ENCODE measurements around the gene ETFB.

Gene ETFB

GRCh38 chr19:51333836-51334460 is 32.2 kb downstream of the ETFB start:
- no peak overlapping the region for H3K27ac ChIP-seq (ENCODE audit: low read length)
- H3K4me1 ChIP-seq (ENCODE audit: control insufficient read depth in 1 of 2, insufficient read depth in 2 of 2, low read length in 2 of 2) = peaks cover 0 to 7% of the 10 kb centered on the region in 2 donors
- no peaks in the 10 kb centered on the region for H3K27me3 ChIP-seq (ENCODE audit: low read depth, low read length)
- H3K9me3 ChIP-seq (ENCODE audit: control insufficient read depth in 1 of 2, low read length in 2 of 2) = no peaks in the 10 kb centered on the region
- peaks cover 0 to 17% of the 10 kb centered on the region in 2 donors for H3K36me3 ChIP-seq (ENCODE audit: control insufficient read depth in 1 of 2, insufficient read depth in 2 of 2, low read length in 2 of 2)
- H3K4me3 ChIP-seq (ENCODE audit: low read depth in 1 of 2, low read length in 2 of 2) = no peak overlapping the region

DNA sequence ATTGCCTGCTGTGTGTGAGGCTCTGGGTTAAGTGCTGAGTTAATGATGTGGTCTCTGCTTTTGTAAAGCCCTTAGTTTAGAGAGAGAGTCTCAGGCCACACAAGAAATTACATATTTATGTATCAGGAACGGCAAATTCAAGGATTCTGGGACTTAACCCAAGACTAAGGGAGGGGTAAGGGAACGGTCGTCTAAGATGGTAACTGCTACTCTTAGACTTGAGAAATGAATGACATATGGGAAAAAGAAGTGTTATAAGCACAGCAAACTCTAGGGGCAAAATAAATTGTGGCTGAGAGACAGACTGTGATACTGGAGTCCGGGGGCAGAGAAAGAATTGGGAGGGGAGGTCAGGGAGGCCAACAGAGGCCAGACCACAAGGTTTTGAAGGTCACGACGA is 34.5 kb downstream of the ETFB start:
- H3K4me1 ChIP-seq (ENCODE audit: control insufficient read depth in 1 of 2, insufficient read depth in 2 of 2, low read length in 2 of 2) = peaks cover 0 to 6% of the 10 kb centered on the region in 2 donors
- H3K4me3 ChIP-seq (ENCODE audit: low read depth in 1 of 2, low read length in 2 of 2) = no peak overlapping the region
- peaks cover 0 to 17% of the 10 kb centered on the region in 2 donors for H3K36me3 ChIP-seq (ENCODE audit: control insufficient read depth in 1 of 2, insufficient read depth in 2 of 2, low read length in 2 of 2)
- no peaks in the 10 kb centered on the region for H3K9me3 ChIP-seq (ENCODE audit: control insufficient read depth in 1 of 2, low read length in 2 of 2)
- no peaks in the 10 kb centered on the region for H3K27me3 ChIP-seq (ENCODE audit: low read depth, low read length)
- no peak overlapping the region for H3K27ac ChIP-seq (ENCODE audit: low read length)

DNA sequence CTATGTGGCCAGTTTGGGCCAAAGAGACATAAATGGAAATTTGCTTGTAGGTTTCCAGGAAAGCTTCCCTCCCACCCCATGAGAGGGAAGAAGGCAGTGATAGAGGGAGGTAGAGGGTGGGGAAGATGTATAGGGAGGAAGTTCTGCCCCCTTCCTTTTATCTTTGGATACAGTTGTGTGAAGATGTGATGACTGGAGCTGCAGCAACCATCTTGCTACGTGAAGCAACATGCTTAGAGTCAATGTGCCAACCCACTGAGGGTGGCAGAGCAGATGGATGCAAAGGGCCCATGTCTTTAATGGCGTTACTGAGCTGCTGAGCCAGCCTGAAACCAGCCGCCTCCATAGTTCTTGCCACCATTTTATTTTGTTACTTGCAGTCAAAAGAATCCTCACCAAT is 35.0 kb downstream of the ETFB start:
- H3K27me3 ChIP-seq (ENCODE audit: low read depth, low read length) = peaks cover 1% of the 10 kb centered on the region
- no peak overlapping the region for H3K27ac ChIP-seq (ENCODE audit: low read length)
- H3K36me3 ChIP-seq (ENCODE audit: control insufficient read depth in 1 of 2, insufficient read depth in 2 of 2, low read length in 2 of 2) = peaks cover 0 to 17% of the 10 kb centered on the region in 2 donors
- no peak overlapping the region for H3K4me3 ChIP-seq (ENCODE audit: low read depth in 1 of 2, low read length in 2 of 2)
- peaks cover 0 to 6% of the 10 kb centered on the region in 2 donors for H3K4me1 ChIP-seq (ENCODE audit: control insufficient read depth in 1 of 2, insufficient read depth in 2 of 2, low read length in 2 of 2)
- no peaks in the 10 kb centered on the region for H3K9me3 ChIP-seq (ENCODE audit: control insufficient read depth in 1 of 2, low read length in 2 of 2)

DNA sequence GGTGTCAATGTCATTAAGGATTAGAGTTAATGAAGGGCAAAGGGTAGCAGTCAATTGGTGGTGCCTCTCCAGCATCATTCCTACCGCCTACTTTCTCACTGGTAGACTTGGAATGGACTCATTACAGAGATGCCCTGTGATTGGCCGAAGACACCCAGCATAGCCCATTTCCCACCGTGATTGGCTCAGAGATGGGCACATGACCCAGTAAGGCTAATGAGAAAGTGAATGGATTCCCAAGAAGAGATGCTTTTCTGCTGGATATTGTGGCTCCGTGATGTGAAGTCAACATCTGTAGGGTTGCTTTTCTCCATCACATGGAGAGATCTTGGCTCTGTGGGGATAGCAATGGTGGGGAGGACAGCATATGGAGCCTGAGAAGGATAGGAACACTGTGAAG is 35.8 kb downstream of the ETFB start:
- Histone ChIP-seq H3K4me3 (ENCODE audit: low read depth in 1 of 2, low read length in 2 of 2) (no peak overlapping the region), H3K4me1 (ENCODE audit: control insufficient read depth in 1 of 2, insufficient read depth in 2 of 2, low read length in 2 of 2) (peaks cover 0 to 6% of the 10 kb centered on the region in 2 donors), H3K36me3 (ENCODE audit: control insufficient read depth in 1 of 2, insufficient read depth in 2 of 2, low read length in 2 of 2) (peaks cover 0 to 17% of the 10 kb centered on the region in 2 donors), H3K27me3 (ENCODE audit: low read depth, low read length) (peaks cover 7% of the 10 kb centered on the region), H3K27ac (ENCODE audit: low read length) (no peak overlapping the region), H3K9me3 (ENCODE audit: control insufficient read depth in 1 of 2, low read length in 2 of 2) (no peaks in the 10 kb centered on the region)

GRCh38 chr19:51329411-51329810 is 36.8 kb downstream of the ETFB start:
- Histone ChIP-seq H3K27ac (ENCODE audit: low read length) (no peak overlapping the region), H3K9me3 (ENCODE audit: control insufficient read depth in 1 of 2, low read length in 2 of 2) (no peaks in the 10 kb centered on the region), H3K4me3 (ENCODE audit: low read depth in 1 of 2, low read length in 2 of 2) (no peak overlapping the region), H3K4me1 (ENCODE audit: control insufficient read depth in 1 of 2, insufficient read depth in 2 of 2, low read length in 2 of 2) (peaks cover 0 to 6% of the 10 kb centered on the region in 2 donors), H3K27me3 (ENCODE audit: low read depth, low read length) (peaks cover 7% of the 10 kb centered on the region), H3K36me3 (ENCODE audit: control insufficient read depth in 1 of 2, insufficient read depth in 2 of 2, low read length in 2 of 2) (peaks cover 0 to 17% of the 10 kb centered on the region in 2 donors)

DNA sequence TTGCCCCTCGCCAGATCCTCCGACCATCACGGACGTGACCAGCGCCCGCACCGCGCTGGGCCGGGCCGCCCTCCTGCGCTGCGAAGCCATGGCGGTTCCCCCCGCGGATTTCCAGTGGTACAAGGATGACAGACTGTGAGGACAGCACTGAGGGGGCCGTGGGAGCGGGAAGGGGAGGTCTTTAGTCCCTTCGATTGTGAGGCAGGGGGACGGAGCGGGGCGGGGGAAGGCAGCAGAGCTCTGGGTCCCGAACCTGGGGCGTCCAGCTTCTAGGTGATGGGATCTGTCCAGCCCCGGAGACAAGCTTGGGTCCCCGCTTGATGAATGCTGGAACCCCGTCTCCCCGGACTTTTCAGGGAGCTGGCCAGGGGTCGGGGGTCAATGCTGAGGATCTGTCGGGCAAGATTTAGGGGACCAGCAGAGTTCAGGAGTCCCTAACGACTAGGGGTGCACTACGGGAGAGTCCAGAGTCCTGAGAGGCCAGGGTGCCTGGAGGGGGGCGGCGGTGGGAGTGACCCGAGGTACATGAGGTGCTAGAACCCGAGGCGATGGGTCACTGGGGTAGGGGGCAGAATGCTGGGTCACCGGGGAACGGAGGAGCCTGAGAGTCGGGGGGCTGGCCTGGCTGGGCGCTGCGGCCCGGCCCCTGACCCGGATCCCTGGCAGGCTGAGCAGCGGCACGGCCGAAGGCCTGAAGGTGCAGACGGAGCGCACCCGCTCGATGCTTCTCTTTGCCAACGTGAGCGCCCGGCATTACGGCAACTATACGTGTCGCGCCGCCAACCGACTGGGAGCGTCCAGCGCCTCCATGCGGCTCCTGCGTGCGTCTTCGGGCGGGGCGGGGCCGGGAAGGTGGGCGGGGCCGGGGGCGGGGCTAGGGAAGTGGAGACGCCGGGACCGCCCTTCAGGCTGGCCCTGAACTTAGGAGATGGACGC is 38.9 kb downstream of the ETFB start:
- Histone ChIP-seq H3K36me3 (ENCODE audit: control insufficient read depth in 1 of 2, insufficient read depth in 2 of 2, low read length in 2 of 2) (peaks cover 0 to 14% of the 10 kb centered on the region in 2 donors), H3K4me1 (ENCODE audit: control insufficient read depth in 1 of 2, insufficient read depth in 2 of 2, low read length in 2 of 2) (peaks cover 0 to 6% of the 10 kb centered on the region in 2 donors), H3K4me3 (ENCODE audit: low read depth in 1 of 2, low read length in 2 of 2) (peak overlapping the region in 1 of 2 donors; percentile 19), H3K27ac (ENCODE audit: low read length) (no peak overlapping the region), H3K27me3 (ENCODE audit: low read depth, low read length) (peaks cover 11% of the 10 kb centered on the region), H3K9me3 (ENCODE audit: control insufficient read depth in 1 of 2, low read length in 2 of 2) (no peaks in the 10 kb centered on the region)

DNA sequence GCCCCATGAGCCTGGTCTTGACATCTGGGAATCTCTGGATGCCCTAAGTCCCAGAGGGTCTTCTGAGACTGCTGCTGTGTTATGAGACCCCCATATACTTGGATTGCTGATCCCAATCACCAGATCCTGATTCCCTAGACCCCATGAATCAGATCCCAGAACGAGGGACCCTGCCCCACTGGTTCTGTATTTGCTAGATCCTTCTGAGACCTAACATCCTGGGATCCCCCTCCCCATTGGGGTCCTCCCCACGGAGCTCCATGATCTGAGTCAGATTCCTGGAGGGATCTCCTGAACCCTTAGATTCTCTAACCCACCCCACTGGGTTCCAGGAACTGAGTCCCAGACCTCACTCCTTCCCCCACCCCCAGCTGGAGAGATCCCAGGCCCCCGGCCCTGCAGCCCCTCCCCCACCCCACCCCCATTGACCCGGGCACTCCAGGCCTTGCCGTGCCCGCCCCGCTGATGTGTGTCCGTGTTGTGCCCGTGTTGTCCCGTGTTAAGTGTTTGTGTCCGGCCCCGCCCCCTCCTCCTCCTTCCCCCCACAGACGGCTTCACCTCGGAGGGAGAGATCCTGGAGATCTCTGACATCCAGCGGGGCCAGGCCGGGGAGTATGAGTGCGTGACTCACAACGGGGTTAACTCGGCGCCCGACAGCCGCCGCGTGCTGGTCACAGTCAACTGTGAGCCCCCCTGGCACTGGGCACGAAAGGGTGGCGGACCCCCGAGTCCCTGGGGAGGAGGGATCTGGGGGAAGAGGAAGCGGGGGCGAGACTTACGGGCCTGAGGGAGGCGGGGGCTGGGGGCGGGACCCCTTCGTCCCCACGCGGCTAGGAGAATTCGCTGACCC is 39.7 kb downstream of the ETFB start:
- Histone ChIP-seq H3K36me3 (ENCODE audit: control insufficient read depth in 1 of 2, insufficient read depth in 2 of 2, low read length in 2 of 2) (peaks cover 0 to 11% of the 10 kb centered on the region in 2 donors), H3K9me3 (ENCODE audit: control insufficient read depth in 1 of 2, low read length in 2 of 2) (no peaks in the 10 kb centered on the region), H3K4me3 (ENCODE audit: low read depth in 1 of 2, low read length in 2 of 2) (no peak overlapping the region), H3K27ac (ENCODE audit: low read length) (no peak overlapping the region), H3K4me1 (ENCODE audit: control insufficient read depth in 1 of 2, insufficient read depth in 2 of 2, low read length in 2 of 2) (peaks cover 0 to 6% of the 10 kb centered on the region in 2 donors), H3K27me3 (ENCODE audit: low read depth, low read length) (peaks cover 11% of the 10 kb centered on the region)

- H3K4me1 ChIP-seq (ENCODE audit: control insufficient read depth in 1 of 2, insufficient read depth in 2 of 2, low read length in 2 of 2) = peaks cover 0 to 8% of the 10 kb centered on the region in 2 donors
- peaks cover 11% of the 10 kb centered on the region for H3K27me3 ChIP-seq (ENCODE audit: low read depth, low read length)
- H3K36me3 ChIP-seq (ENCODE audit: control insufficient read depth in 1 of 2, insufficient read depth in 2 of 2, low read length in 2 of 2) = peaks cover 0 to under 1% of the 10 kb centered on the region in 2 donors
- no peaks in the 10 kb centered on the region for H3K9me3 ChIP-seq (ENCODE audit: control insufficient read depth in 1 of 2, low read length in 2 of 2)
- H3K27ac ChIP-seq (ENCODE audit: low read length) = no peak overlapping the region
- no peak overlapping the region for H3K4me3 ChIP-seq (ENCODE audit: low read depth in 1 of 2, low read length in 2 of 2)
Observed at GRCh38 chr19:51325161-51325976, 40.8 kb downstream of the ETFB start.

GRCh38 chr19:51324167-51324481 is 42.1 kb downstream of the ETFB start:
- Histone ChIP-seq H3K9me3 (ENCODE audit: control insufficient read depth in 1 of 2, low read length in 2 of 2) (no peaks in the 10 kb centered on the region), H3K4me3 (ENCODE audit: low read depth in 1 of 2, low read length in 2 of 2) (no peak overlapping the region), H3K4me1 (ENCODE audit: control insufficient read depth in 1 of 2, insufficient read depth in 2 of 2, low read length in 2 of 2) (peaks cover 0 to 9% of the 10 kb centered on the region in 2 donors), H3K27me3 (ENCODE audit: low read depth, low read length) (peaks cover 11% of the 10 kb centered on the region), H3K27ac (ENCODE audit: low read length) (no peak overlapping the region), H3K36me3 (ENCODE audit: control insufficient read depth in 1 of 2, insufficient read depth in 2 of 2, low read length in 2 of 2) (no peaks in the 10 kb centered on the region)

DNA sequence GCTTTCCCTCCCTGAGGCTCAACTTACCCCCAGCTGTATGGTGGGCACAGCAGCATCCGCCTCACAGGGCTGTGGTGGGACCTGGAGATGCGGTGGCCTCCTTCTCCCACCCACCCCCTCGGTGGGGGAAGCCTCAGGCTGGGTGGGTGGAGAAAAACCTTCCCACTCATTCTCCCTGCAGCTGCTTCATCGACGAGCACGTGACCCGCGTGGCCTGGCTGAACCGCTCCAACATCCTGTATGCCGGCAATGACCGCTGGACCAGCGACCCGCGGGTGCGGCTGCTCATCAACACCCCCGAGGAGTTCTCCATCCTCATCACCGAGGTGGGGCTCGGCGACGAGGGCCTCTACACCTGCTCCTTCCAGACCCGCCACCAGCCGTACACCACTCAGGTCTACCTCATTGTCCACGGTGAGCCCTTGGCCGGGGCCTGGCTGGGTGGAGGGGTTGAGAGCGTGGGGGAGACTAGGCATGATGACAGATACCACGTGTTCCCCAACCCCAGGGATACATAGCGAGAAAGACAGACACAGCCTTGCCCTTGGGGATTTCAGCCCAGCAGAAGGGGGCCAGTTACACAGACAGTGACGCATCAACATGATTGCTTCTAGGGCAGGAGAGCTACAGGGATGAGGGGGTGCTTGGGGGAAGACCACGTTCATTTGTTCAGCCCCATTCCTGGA is 42.6 kb downstream of the ETFB start:
- no peak overlapping the region for H3K4me3 ChIP-seq (ENCODE audit: low read depth in 1 of 2, low read length in 2 of 2)
- no peak overlapping the region for H3K27ac ChIP-seq (ENCODE audit: low read length)
- no peaks in the 10 kb centered on the region for H3K9me3 ChIP-seq (ENCODE audit: control insufficient read depth in 1 of 2, low read length in 2 of 2)
- no peaks in the 10 kb centered on the region for H3K36me3 ChIP-seq (ENCODE audit: control insufficient read depth in 1 of 2, insufficient read depth in 2 of 2, low read length in 2 of 2)
- H3K27me3 ChIP-seq (ENCODE audit: low read depth, low read length) = peaks cover 11% of the 10 kb centered on the region
- H3K4me1 ChIP-seq (ENCODE audit: control insufficient read depth in 1 of 2, insufficient read depth in 2 of 2, low read length in 2 of 2) = peaks cover 0 to 9% of the 10 kb centered on the region in 2 donors

Measured in muscle layer of duodenum (tissue), 2 donors.